HCT116 (cell line): Measurements from ENCODE around the gene CEP170B. TPM values are rescaled to one million over a fixed set of nuclear protein-coding genes. Genes with fewer than 3 reads are reported as not detected.

Experiments
- ELF1 ChIP-seq: IDR thresholded peaks from 2 replicates; pipeline ENCODE4 v1.6.1; 2012; ENCODE audit warnings: low read depth, borderline replicate concordance
- EZH2 ChIP-seq: fragments of 200-600 bp; sonication (generic); IDR thresholded peaks from 2 replicates; pipeline ENCODE4 v1.6.1; 2017; ENCODE audit warnings: antibody characterized with exemption, mixed run types
- JUND ChIP-seq: IDR thresholded peaks from 2 replicates; pipeline ENCODE4 v1.6.1; 2012
- SIN3A ChIP-seq: IDR thresholded peaks from 2 replicates; pipeline ENCODE4 v1.6.1; 2012; ENCODE audit warnings: low read depth
- total RNA-seq: library from RNA; stranded (reverse); gene quantifications from one replicate; pipeline ENCODE4 v1.2.1, GENCODE V29; 2021; ENCODE audit not compliant: unreplicated experiment
- TF ChIP-seq, protein P1 (sequence below): IDR thresholded peaks from 2 replicates; pipeline ENCODE4 v1.6.1; 2011; ENCODE audit warnings: mild to moderate bottlenecking, low read length, moderate library complexity; ENCODE audit not compliant: insufficient replicate concordance; ENCODE audit errors: extremely low read depth
- TF ChIP-seq, protein P2 (sequence below): IDR thresholded peaks from 2 replicates; pipeline ENCODE4 v1.6.1; 2012; ENCODE audit warnings: low read depth
- TF ChIP-seq, protein P3 (sequence below): IDR thresholded peaks from 2 replicates; pipeline ENCODE4 v1.6.1; 2012

Gene CEP170B
- total RNA-seq, 1 experiment from 2014 or later = 45.9 TPM

DNA sequence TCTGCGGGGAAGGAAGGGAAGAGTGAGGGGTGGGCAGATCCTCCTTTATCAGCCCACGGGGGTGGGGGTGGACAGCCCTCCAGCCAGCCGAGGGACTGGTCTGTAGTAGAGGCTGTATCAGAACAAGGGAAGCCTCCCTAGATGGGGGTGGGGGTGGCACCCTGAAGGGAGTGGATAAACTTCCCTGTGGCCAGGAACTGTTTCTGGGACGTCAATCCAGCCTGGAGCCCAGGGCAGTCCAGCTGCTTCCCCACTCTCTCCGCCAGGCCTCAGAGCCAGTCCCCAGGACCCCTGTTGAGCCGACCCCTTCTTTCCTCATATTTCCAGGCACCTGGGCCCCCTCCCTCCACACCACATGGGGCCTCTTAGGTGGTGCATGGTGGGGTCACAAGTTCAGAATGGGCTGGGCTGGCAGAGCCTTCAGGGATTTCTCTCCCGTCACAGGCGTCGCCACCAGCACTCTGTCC, 66.3 kb downstream of the CEP170B start (continued):
- TF ChIP-seq, protein P1, sequence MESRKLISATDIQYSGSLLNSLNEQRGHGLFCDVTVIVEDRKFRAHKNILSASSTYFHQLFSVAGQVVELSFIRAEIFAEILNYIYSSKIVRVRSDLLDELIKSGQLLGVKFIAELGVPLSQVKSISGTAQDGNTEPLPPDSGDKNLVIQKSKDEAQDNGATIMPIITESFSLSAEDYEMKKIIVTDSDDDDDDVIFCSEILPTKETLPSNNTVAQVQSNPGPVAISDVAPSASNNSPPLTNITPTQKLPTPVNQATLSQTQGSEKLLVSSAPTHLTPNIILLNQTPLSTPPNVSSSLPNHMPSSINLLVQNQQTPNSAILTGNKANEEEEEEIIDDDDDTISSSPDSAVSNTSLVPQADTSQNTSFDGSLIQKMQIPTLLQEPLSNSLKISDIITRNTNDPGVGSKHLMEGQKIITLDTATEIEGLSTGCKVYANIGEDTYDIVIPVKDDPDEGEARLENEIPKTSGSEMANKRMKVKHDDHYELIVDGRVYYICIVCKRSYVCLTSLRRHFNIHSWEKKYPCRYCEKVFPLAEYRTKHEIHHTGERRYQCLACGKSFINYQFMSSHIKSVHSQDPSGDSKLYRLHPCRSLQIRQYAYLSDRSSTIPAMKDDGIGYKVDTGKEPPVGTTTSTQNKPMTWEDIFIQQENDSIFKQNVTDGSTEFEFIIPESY = no peak
- TF ChIP-seq EZH2 (no peak), ELF1 (no peak), SIN3A (no peak), JUND (no peak)
- TF ChIP-seq, protein P2, sequence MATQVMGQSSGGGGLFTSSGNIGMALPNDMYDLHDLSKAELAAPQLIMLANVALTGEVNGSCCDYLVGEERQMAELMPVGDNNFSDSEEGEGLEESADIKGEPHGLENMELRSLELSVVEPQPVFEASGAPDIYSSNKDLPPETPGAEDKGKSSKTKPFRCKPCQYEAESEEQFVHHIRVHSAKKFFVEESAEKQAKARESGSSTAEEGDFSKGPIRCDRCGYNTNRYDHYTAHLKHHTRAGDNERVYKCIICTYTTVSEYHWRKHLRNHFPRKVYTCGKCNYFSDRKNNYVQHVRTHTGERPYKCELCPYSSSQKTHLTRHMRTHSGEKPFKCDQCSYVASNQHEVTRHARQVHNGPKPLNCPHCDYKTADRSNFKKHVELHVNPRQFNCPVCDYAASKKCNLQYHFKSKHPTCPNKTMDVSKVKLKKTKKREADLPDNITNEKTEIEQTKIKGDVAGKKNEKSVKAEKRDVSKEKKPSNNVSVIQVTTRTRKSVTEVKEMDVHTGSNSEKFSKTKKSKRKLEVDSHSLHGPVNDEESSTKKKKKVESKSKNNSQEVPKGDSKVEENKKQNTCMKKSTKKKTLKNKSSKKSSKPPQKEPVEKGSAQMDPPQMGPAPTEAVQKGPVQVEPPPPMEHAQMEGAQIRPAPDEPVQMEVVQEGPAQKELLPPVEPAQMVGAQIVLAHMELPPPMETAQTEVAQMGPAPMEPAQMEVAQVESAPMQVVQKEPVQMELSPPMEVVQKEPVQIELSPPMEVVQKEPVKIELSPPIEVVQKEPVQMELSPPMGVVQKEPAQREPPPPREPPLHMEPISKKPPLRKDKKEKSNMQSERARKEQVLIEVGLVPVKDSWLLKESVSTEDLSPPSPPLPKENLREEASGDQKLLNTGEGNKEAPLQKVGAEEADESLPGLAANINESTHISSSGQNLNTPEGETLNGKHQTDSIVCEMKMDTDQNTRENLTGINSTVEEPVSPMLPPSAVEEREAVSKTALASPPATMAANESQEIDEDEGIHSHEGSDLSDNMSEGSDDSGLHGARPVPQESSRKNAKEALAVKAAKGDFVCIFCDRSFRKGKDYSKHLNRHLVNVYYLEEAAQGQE = no peak
- TF ChIP-seq, protein P3, sequence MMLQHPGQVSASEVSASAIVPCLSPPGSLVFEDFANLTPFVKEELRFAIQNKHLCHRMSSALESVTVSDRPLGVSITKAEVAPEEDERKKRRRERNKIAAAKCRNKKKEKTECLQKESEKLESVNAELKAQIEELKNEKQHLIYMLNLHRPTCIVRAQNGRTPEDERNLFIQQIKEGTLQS = no peak
